GM12878 (cell line): ENCODE measurements around the gene ETNK2. TPM values are rescaled to one million over a fixed set of nuclear protein-coding genes. Genes with fewer than 3 reads are reported as not detected.

ENCODE experiments used
- ATAC-seq: fragments of 200-7000 bp; cut with Tn5 transposase; 3 replicates; pipeline ENCODE4 v1.9.1; 2020; ENCODE audit warnings: mild to moderate bottlenecking, moderate library complexity
- BruUV-seq: library from RNA; stranded (reverse); fragments of 400-500 nt; replicated peaks from 2 replicates; lab custom pipeline; 2021; lab: Mats Ljungman, UMichigan
- CTCF ChIA-PET: fragments of 300-600 bp; sonication (Branson Sonifier 250); formaldehyde crosslinking; extraction: SDS; loops from one replicate; lab custom pipeline; 2021; ENCODE audit warnings: inconsistent platforms; lab: Yijun Ruan, JAX
- POLR2A ChIA-PET: fragments of 350-600 bp; formaldehyde crosslinking; extraction: SDS; loops from one replicate; lab custom pipeline; 2021; ENCODE audit warnings: inconsistent platforms; lab: Charles Lee
- RAD21 ChIA-PET: fragments of 300-600 bp; sonication (Branson Sonifier 250); formaldehyde crosslinking; loops from one replicate; lab custom pipeline; 2023; ENCODE audit warnings: antibody characterized with exemption; ENCODE audit not compliant: unreplicated experiment; lab: Charles Lee
- SMC1A ChIA-PET: fragments of 300-600 bp; sonication (Branson Sonifier 250); formaldehyde crosslinking; loops from one replicate; lab custom pipeline; 2023; ENCODE audit not compliant: unreplicated experiment, uncharacterized antibody; lab: Charles Lee
- DNase-seq: peaks from one replicate; pipeline ENCODE4 v3.0.0-alpha.2; 2011; ENCODE audit warnings: low read depth, low spot score
- FAIRE-seq: peaks from 3 replicates; lab custom pipeline; 2011; peaks lifted over from hg19 to GRCh38; lab: Jason Lieb, UNC
- H2AFZ ChIP-seq: 2 replicates; pipeline ENCODE4 v1.6.0; 2011; ENCODE audit warnings: low read depth, low read length, control low read depth; ENCODE audit not compliant: control insufficient read depth
- H3K27ac ChIP-seq: 2 replicates; pipeline ENCODE4 v1.5.1; 2011; ENCODE audit warnings: control low read depth; ENCODE audit not compliant: control insufficient read depth, insufficient read depth
- H3K27me3 ChIP-seq, 2 experiments: replicated peaks in 1 of 2; 2 replicates each; pipeline versions ENCODE4 v1.6.0 to v1.6.1; 2011; ENCODE audit warnings: low read length in 1 of 2; ENCODE audit not compliant: control insufficient read depth in 2 of 2, insufficient read depth in 2 of 2
- H3K36me3 ChIP-seq, 2 experiments: 2 replicates each; pipeline ENCODE4 v1.5.1; 2011; ENCODE audit warnings: low read length in 1 of 2; ENCODE audit not compliant: control insufficient read depth in 2 of 2, insufficient read depth in 2 of 2
- H3K4me1 ChIP-seq: 2 replicates; pipeline ENCODE4 v1.6.1; 2011; ENCODE audit warnings: mild to moderate bottlenecking, low read length, moderate library complexity, mixed read lengths; ENCODE audit not compliant: control insufficient read depth, insufficient read depth
- H3K4me2 ChIP-seq: 2 replicates; pipeline ENCODE4 v1.6.0; 2011; ENCODE audit warnings: control low read depth; ENCODE audit not compliant: control insufficient read depth, insufficient read depth
- H3K4me3 ChIP-seq: fragments of 200-600 bp; sonication (generic); 2 replicates; pipeline ENCODE4 v1.5.1; 2016
- H3K79me2 ChIP-seq: 2 replicates; pipeline ENCODE4 v1.6.0; 2011; ENCODE audit warnings: low read length; ENCODE audit not compliant: control insufficient read depth, insufficient read depth
- H3K9ac ChIP-seq: 2 replicates; pipeline ENCODE4 v1.8.0; 2011; ENCODE audit warnings: low read length, control low read depth, mixed read lengths; ENCODE audit not compliant: control insufficient read depth, insufficient read depth
- H3K9me3 ChIP-seq: replicated peaks from 3 replicates; pipeline ENCODE4 v1.5.1; 2011; ENCODE audit warnings: mild to moderate bottlenecking, low read length; ENCODE audit not compliant: control insufficient read depth, insufficient read depth
- H4K20me1 ChIP-seq: 2 replicates; pipeline ENCODE4 v1.6.0; 2011; ENCODE audit not compliant: control insufficient read depth, insufficient read depth
- CBX5 ChIP-seq: sonication (generic); IDR thresholded peaks from 2 replicates; pipeline ENCODE4 v1.6.1; 2016; ENCODE audit warnings: low read depth, moderate library complexity, mild to moderate bottlenecking, inconsistent platforms
- POLR2AphosphoS2 ChIP-seq: IDR thresholded peaks from 2 replicates; pipeline ENCODE4 v1.6.1; 2011; ENCODE audit warnings: low read depth, mild to moderate bottlenecking, low read length, improper control_type of control experiment, moderate library complexity
- RAD51 ChIP-seq: fragments of 450-650 bp; IDR thresholded peaks from 2 replicates; pipeline ENCODE4 v1.6.1; 2016; ENCODE audit warnings: moderate library complexity, mild to moderate bottlenecking, inconsistent platforms
- SMAD5 ChIP-seq: IDR thresholded peaks from 2 replicates; pipeline ENCODE4 v1.6.1; 2016; ENCODE audit warnings: antibody characterized with exemption, low read depth
- SP1 ChIP-seq: IDR thresholded peaks from one replicate; pipeline ENCODE4 v1.6.1; 2011; ENCODE audit warnings: low read depth, low read length
- TCF3 ChIP-seq: IDR thresholded peaks from 2 replicates; pipeline ENCODE4 v1.6.1; 2012; ENCODE audit warnings: low read depth, mild to moderate bottlenecking, low read length, borderline replicate concordance; ENCODE audit not compliant: insufficient read depth
- ZZZ3 ChIP-seq: IDR thresholded peaks from 2 replicates; pipeline ENCODE4 v1.6.1; 2011; ENCODE audit warnings: low read depth; ENCODE audit not compliant: control insufficient read depth, insufficient read length
- WGBS: methylation state at CpG from one replicate; pipeline ENCODE4 v1.1.6; 2016; ENCODE audit warnings: low lambda C conversion rate; ENCODE audit not compliant: insufficient replicate concordance, insufficient coverage; ENCODE audit errors: missing lambda C conversion rate; 5-methylcytosine and 5-hydroxymethylcytosine counted together
- in situ Hi-C: fragments of 300-500 bp; cut with MboI; formaldehyde crosslinking; loops from 9 replicates; pipeline ENCODE4 v1.14.3; 2018; ENCODE audit warnings: mixed read lengths
- intact Hi-C: fragments of 100-400 bp; cut with micrococcal nuclease; formaldehyde crosslinking; loops from one replicate; pipeline ENCODE4 v1.14.2; 2022; ENCODE audit not compliant: unreplicated experiment
- polyA plus RNA-seq, 11 experiments: library from polyadenylated mRNA; depleted of rRNA in 4 of 11; unstranded in 6 of 11; stranded (reverse) in 5 of 11; fragments of >200 nt; fragmentation: Nextera tagmentation in 4 of 11; fragmentation: Illumina TruSeq in 1 of 11; extraction: Ambion mirVana in 4 of 11; extraction: Trizol in 1 of 11; gene quantifications; 1 replicate in 1 of 11; 2 replicates in 10 of 11; pipeline versions ENCODE4 v1.2.1 to v1.2.3, GENCODE V29; 2011 to 2016; ENCODE audit warnings: inconsistent platforms in 2 of 11, missing spikeins in 2 of 11, low read depth in 1 of 11
- total RNA-seq, 4 experiments: library from RNA; depleted of rRNA in 3 of 4; stranded (reverse); fragments of >200 nt in 3 of 4; fragmentation: Illumina TruSeq in 1 of 4; extraction: Trizol in 1 of 4; gene quantifications; 2 replicates each; pipeline versions ENCODE4 v1.2.1 to v1.2.3, GENCODE V29; 2013 to 2021
- TF ChIP-seq, protein P1 (sequence below): fragments of 450-650 bp; IDR thresholded peaks from 2 replicates; pipeline ENCODE4 v1.6.1; 2017; ENCODE audit warnings: mild to moderate bottlenecking, moderate library complexity

The ETNK2 gene
- total and polyA plus RNA-seq, 10 of the 15 experiments (the other 5 are each of a cell fraction or from before 2014, with no cell fraction given), result 0.14 TPM; not detected in 9

DNA sequence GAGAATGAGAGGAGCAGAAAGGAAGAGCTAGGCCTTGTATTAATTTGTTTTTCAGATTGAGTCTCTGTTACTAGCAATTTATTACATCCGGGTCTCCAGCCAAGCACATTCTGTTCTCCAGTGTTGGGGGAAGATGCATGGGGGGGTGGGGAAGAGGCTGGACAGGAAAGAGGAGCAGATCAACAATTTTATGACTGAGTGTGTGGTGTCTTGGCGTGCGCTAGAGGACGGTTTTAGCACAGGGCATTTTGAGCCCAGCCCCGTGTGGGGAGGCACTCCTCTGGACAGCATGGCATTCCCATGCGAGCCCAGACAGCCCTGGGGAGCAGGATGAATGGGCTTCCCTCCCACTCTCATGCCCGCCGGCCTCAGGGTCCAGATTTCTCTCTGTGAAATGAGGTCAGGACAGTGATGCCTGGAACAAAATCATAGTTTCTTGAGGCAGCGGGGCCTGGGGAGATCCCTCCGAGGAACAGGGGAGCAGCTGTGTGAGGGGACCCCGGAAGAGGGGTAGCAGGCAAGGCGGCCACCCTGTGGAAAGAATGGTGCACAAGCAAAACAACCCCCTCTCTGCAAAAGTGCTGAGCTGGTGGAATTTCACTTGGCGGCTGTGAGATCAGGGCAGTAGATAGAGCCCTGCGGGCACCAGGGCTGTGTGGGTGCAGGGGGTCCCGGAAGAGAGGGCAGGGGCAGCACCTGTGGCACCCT lies 62.6 kb downstream of the ETNK2 start:
- FAIRE-seq, result no peak

More for the DNA sequence above, 62.6 kb downstream of the ETNK2 start:
- H2AFZ ChIP-seq, result no peak overlapping the region
- no peak overlapping the region for H3K4me2 ChIP-seq
- intact Hi-C loops (no loop called here), in situ Hi-C loops (no loop called here)
- WGBS, result 34% methylated on average over 15 of the region's 15 CpGs
- no peak overlapping the region for H3K27ac ChIP-seq
- DNase-seq (no peak), ATAC-seq (no peak)
- H3K9ac ChIP-seq, result no peak overlapping the region
- RAD21 ChIA-PET, result interaction anchor here (3.1 kb wide), 1 partner anchor 39 kb away, joined by 12 read pairs; no protein-coding TSS in a partner anchor
- CTCF ChIA-PET, result interaction anchor here (1.0 kb wide), 1 partner anchor 39 kb away, joined by 4 read pairs; no protein-coding TSS in a partner anchor
- H4K20me1 ChIP-seq, result no peaks in the 10 kb centered on the region
- SMC1A ChIA-PET, result no interaction called here
- no peaks in the 10 kb centered on the region for H3K36me3 ChIP-seq
- TF ChIP-seq TCF3 (no peak), SP1 (no peak), POLR2AphosphoS2 (no peak), CBX5 (no peak), SMAD5 (no peak), ZZZ3 (no peak), RAD51 (no peak)
- TF ChIP-seq, protein P1, sequence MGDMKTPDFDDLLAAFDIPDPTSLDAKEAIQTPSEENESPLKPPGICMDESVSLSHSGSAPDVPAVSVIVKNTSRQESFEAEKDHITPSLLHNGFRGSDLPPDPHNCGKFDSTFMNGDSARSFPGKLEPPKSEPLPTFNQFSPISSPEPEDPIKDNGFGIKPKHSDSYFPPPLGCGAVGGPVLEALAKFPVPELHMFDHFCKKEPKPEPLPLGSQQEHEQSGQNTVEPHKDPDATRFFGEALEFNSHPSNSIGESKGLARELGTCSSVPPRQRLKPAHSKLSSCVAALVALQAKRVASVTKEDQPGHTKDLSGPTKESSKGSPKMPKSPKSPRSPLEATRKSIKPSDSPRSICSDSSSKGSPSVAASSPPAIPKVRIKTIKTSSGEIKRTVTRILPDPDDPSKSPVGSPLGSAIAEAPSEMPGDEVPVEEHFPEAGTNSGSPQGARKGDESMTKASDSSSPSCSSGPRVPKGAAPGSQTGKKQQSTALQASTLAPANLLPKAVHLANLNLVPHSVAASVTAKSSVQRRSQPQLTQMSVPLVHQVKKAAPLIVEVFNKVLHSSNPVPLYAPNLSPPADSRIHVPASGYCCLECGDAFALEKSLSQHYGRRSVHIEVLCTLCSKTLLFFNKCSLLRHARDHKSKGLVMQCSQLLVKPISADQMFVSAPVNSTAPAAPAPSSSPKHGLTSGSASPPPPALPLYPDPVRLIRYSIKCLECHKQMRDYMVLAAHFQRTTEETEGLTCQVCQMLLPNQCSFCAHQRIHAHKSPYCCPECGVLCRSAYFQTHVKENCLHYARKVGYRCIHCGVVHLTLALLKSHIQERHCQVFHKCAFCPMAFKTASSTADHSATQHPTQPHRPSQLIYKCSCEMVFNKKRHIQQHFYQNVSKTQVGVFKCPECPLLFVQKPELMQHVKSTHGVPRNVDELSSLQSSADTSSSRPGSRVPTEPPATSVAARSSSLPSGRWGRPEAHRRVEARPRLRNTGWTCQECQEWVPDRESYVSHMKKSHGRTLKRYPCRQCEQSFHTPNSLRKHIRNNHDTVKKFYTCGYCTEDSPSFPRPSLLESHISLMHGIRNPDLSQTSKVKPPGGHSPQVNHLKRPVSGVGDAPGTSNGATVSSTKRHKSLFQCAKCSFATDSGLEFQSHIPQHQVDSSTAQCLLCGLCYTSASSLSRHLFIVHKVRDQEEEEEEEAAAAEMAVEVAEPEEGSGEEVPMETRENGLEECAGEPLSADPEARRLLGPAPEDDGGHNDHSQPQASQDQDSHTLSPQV, result no peak
- H3K4me3 ChIP-seq, result no peak overlapping the region
- no peaks in the 10 kb centered on the region for H3K9me3 ChIP-seq
- BruUV-seq, result no TSS peak
- POLR2A ChIA-PET, result no interaction called here
- no peaks in the 10 kb centered on the region for H3K4me1 ChIP-seq
- no peaks in the 10 kb centered on the region for H3K79me2 ChIP-seq
- no peaks in the 10 kb centered on the region; a peak in 1 of 4 replicates for H3K27me3 ChIP-seq
